ENCODE data around the gene MRPS31.

DNA sequence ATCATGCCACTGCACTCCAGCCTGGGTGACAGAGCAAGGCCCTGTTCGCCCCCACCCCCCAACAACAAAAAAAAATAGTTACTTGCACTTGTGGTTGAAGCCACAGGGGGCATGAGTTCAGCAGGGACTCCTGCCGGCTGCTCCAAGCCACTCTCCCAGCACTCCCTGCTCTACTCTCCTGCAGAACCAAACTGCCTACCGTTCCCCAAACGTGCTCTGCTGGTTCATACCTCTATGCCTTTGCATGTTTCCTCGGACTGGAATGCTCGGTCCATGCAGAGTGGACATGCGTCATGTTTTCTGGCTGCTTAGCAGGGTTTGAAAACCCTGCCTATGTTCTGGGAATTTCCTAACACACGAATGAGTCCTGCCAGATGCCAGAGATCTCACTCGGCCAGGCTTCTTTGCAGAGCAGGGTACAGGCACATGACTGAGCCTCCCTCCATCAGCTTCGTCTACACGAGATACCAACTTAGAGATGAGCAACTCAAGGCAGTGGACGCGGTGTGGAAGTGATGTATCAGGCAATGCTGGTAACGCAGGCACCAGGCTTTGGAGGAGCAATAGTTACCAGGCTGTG lies 9.9 kb upstream of the MRPS31 start:
- no peak for TF ChIP-seq POLR2A (IDR thresholded peaks at IDR 0.05; ENCODE audit: low read length)
- no peak for TF ChIP-seq GATA1 (IDR thresholded peaks at IDR 0.05; ENCODE audit: low read depth, low read length)
